ENCODE results near the gene HAPLN3. TPM values are rescaled to one million over a fixed set of nuclear protein-coding genes. Genes with fewer than 3 reads are reported as not detected.

HAPLN3 gene
- total RNA-seq, 1 experiment from 2014 or later = 42.4 TPM

DNA sequence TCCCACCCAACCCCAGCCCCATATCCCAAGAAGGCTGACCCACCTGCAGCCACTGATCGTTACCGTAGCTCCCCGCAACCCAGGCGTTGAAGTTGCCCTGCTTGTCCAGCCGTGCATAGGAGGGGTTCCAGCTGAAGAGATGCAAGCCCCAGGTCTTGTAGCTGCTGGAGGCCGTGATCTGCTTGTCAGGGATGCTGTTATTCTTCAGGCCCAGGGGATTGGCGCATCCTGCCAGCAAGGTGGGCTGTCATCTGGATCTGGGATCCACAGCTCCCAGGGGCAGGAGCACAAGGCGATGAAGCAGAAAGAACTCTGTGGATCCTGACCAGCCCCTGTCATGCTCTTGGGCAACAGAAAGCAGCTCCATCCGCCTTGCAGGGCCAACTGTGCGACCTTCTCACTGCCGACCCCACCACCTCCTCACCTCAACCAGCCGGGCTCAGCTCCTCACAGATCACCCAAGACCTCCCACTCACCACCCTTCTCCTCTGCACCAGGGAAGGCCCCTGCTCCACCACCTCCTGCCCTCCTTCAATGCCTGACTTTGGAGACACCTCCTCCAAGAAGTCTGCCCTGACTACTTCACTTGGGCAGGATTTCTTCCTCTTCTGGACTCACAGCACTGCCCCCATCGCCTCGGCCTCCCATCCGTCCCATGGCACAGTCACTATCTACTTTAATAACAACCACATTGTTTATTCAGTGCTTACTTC, 6.3 kb upstream of the HAPLN3 start:
- TF ChIP-seq, protein P1, sequence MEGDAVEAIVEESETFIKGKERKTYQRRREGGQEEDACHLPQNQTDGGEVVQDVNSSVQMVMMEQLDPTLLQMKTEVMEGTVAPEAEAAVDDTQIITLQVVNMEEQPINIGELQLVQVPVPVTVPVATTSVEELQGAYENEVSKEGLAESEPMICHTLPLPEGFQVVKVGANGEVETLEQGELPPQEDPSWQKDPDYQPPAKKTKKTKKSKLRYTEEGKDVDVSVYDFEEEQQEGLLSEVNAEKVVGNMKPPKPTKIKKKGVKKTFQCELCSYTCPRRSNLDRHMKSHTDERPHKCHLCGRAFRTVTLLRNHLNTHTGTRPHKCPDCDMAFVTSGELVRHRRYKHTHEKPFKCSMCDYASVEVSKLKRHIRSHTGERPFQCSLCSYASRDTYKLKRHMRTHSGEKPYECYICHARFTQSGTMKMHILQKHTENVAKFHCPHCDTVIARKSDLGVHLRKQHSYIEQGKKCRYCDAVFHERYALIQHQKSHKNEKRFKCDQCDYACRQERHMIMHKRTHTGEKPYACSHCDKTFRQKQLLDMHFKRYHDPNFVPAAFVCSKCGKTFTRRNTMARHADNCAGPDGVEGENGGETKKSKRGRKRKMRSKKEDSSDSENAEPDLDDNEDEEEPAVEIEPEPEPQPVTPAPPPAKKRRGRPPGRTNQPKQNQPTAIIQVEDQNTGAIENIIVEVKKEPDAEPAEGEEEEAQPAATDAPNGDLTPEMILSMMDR (conservative IDR thresholded peaks at IDR 0.05) = no peak
- peak overlapping the region in 1 of 2 experiments; percentile 40; a peak in 1 of 5 replicates for H3K4me3 Mint-ChIP-seq
- Histone ChIP-seq H2BK5ac (ENCODE audit: insufficient read length, low read length) (no peak overlapping the region), H2AK5ac (ENCODE audit: insufficient read length, low read length) (no peak overlapping the region), H3K14ac (ENCODE audit: insufficient read depth, low read length) (no peak overlapping the region; the same call in 1 of the 2 replicates), H3K4ac (ENCODE audit: low read depth, low read length) (no peak overlapping the region), H3K4me1 (ENCODE audit: insufficient read depth, low read length) (peaks cover 8% of the 10 kb centered on the region; the same call in 1 of the 2 replicates), H3K23ac (ENCODE audit: insufficient read length, low read depth, low read length) (no peak overlapping the region), H4K8ac (replicated peaks; ENCODE audit: insufficient read length, low read depth, low read length) (no peak overlapping the region), H2BK15ac (ENCODE audit: low read depth, low read length) (no peak overlapping the region), H2BK20ac (ENCODE audit: low read depth, low read length, poor library complexity, severe bottlenecking) (no peak overlapping the region), H3K56ac (ENCODE audit: insufficient read length, low read depth, low read length) (no peak overlapping the region), H3K79me1 (ENCODE audit: insufficient read depth, low read depth, low read length, poor library complexity, severe bottlenecking) (no peaks in the 10 kb centered on the region), H2AFZ (ENCODE audit: low read length) (no peak overlapping the region), H2BK12ac (ENCODE audit: insufficient read length, low read depth, low read length) (no peak overlapping the region), H3K27ac (ENCODE audit: insufficient read length, low read depth, low read length) (no peak overlapping the region), H2BK120ac (ENCODE audit: low read depth, low read length, poor library complexity, severe bottlenecking) (no peak overlapping the region), H3K9me3 (ENCODE audit: control insufficient read depth, low read depth, low read length) (no peaks in the 10 kb centered on the region), H3K27me3 (ENCODE audit: insufficient read depth, low read length) (no peaks in the 10 kb centered on the region), H4K91ac (ENCODE audit: insufficient read length, low read depth, low read length) (no peak overlapping the region), H3K18ac (ENCODE audit: insufficient read length, low read depth, low read length) (no peak overlapping the region), H3K23me2 (ENCODE audit: insufficient read length, low read depth, low read length, poor library complexity, severe bottlenecking) (no peaks in the 10 kb centered on the region), H4K5ac (ENCODE audit: insufficient read length, low read depth, low read length) (no peak overlapping the region), H4K20me1 (ENCODE audit: control insufficient read depth, insufficient read depth, insufficient read length) (no peaks in the 10 kb centered on the region), H3K9ac (ENCODE audit: extremely low read depth, insufficient read length, low read length) (no peak overlapping the region), H3K4me2 (ENCODE audit: insufficient read depth, insufficient read length, low read length) (no peak overlapping the region), H3T11ph (ENCODE audit: low read length) (no peak overlapping the region), H3K79me2 (ENCODE audit: insufficient read depth, low read length) (no peaks in the 10 kb centered on the region)
- DNase-seq = no peak
- peak overlapping the region in 1 of 3 experiments; percentile 97; a peak in 4 of 7 replicates for H3K27ac Mint-ChIP-seq
- peaks cover 4% of the 10 kb centered on the region for H3K27me3 Mint-ChIP-seq (ENCODE audit: low read depth)
- WGBS (ENCODE audit: extremely low coverage, insufficient read length, low lambda C conversion rate) = no CpG with 5 or more reads among the region's 15 CpGs
- H3K4me1 Mint-ChIP-seq = peaks cover 41 to 90% of the 10 kb centered on the region in 2 experiments
- H3K9me3 Mint-ChIP-seq = no peaks in the 10 kb centered on the region
- H3K36me3 Mint-ChIP-seq (ENCODE audit: insufficient read depth in 1 of 3, low read depth in 3 of 3) = peaks cover 66 to 90% (median 89%) of the 10 kb centered on the region in 3 experiments
